Motor neuron (in vitro differentiated cells): ENCODE results near the gene SPINDOC. TPM values are rescaled to one million over a fixed set of nuclear protein-coding genes. Genes with fewer than 3 reads are reported as not detected.
"Not testable (repeated sequence)": the region's sequence is repeated elsewhere in the genome, so short reads cannot be mapped to it uniquely, and the experiment has no call there.

ENCODE experiments used
- ATAC-seq, 8 experiments: fragments of 200-7000 bp; cut with Tn5 transposase; replicated peaks in 6 of 8; 2 replicates each; pipeline ENCODE4 v1.8.0; 2021; ENCODE audit warnings: mild to moderate bottlenecking in 8 of 8, moderate library complexity in 8 of 8
- H3K27ac ChIP-seq, 2 donors: fragments of 250-450 bp; sonication (Bioruptor Pico); 2 replicates each; pipeline ENCODE4 v1.9.0; 2021; ENCODE audit warnings: antibody characterized with exemption in 2 of 2, mild to moderate bottlenecking in 2 of 2, moderate library complexity in 1 of 2
- H3K4me1 ChIP-seq, 2 donors: fragments of 250-450 bp; sonication (Bioruptor Pico); replicated peaks in 1 of 2; 2 replicates each; pipeline ENCODE4 v1.6.1; 2021; ENCODE audit warnings: antibody characterized with exemption in 2 of 2, mild to moderate bottlenecking in 2 of 2, moderate library complexity in 1 of 2
- H3K4me3 ChIP-seq, 5 donors: fragments of 250-450 bp; sonication (Bioruptor Pico); 2 replicates each; pipeline ENCODE4 v1.9.0; 2021; ENCODE audit warnings: antibody characterized with exemption in 5 of 5, mild to moderate bottlenecking in 5 of 5, moderate library complexity in 4 of 5
- WGBS, 10 experiments: fragments of 450-650 bp; shearing (Covaris generic); methylation state at CpG; one replicate each; pipeline ENCODE4 v1.0.0; 2022; 5-methylcytosine and 5-hydroxymethylcytosine counted together
- in situ Hi-C, 9 experiments: fragments of 400-800 bp; cut with MboI; loops; one replicate each; pipeline ENCODE4 v1.15.0; 2021; ENCODE audit warnings: low sequenced_read_pairs in 9 of 9, low pct_unique_long_range_greater_than_20kb in 2 of 9; ENCODE audit not compliant: unreplicated experiment in 9 of 9
- total RNA-seq, 8 experiments: library from RNA; unstranded; fragments of 300-600 nt; gene quantifications; 2 replicates each; pipeline versions ENCODE4 v1.2.3 to v1.2.4, GENCODE V29; 2022

Gene SPINDOC
- total RNA-seq, 8 experiments from 2014 or later, result 16.6 to 61.5 (median 23.5) TPM

DNA sequence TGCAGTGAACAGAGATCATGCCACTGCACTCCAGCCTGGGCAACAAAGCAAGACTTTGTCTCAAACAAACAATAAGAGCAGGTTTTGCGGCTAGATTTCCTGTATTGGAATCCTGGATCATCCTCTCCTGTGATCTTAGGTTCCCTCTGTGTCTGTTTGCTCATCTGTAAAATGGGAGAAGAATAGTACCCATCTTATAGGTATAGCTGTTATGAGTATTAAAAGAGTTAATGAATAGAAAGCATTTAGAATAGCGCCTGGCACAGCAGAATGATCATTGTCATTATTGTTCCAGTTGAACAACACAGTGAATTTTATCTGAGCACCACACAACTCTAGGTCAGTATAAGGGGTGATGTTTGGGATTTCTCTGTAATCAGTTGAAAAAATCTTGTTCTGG is 36.4 kb downstream of the SPINDOC start:
- in situ Hi-C loops, result loop anchor here in 8 of 9 experiments (25.0 kb wide), 3 partner anchors 88 to 313 kb away; partner anchors contain the start of genes MACROD1 (in 7 of the 8), NAA40 (in 2 of the 8) and COX8A (in 1 of the 8)
- Histone ChIP-seq H3K4me3 (no peak overlapping the region), H3K4me1 (peaks cover 4 to 16% of the 10 kb centered on the region in 2 donors), H3K27ac (no peak overlapping the region)
- no peak for ATAC-seq
- 77 to 100% (median 100%) methylated on average over 1 to 2 of the region's 2 CpGs; no CpG with 5 or more reads in 4 of the 10 experiments for WGBS, 10 experiments

- in situ Hi-C loops, result no loop called here
- peaks cover 0 to 8% of the 10 kb centered on the region in 2 donors for H3K4me1 ChIP-seq
- WGBS, 10 experiments, result 82 to 100% (median 95%) methylated on average over 3 to 5 of the region's 5 CpGs; no CpG with 5 or more reads in 1 of the 10 experiments
- ATAC-seq, result no peak
- H3K4me3 ChIP-seq, result no peak overlapping the region
- H3K27ac ChIP-seq, result no peak overlapping the region
These were observed 37.7 kb downstream of the SPINDOC start for GRCh38 chr11:63850920-63851319.

GRCh38 chr11:63851364-63851763 is 38.1 kb downstream of the SPINDOC start:
- no peak for ATAC-seq
- 37 to 77% (median 64%) methylated on average over 2 of the region's 2 CpGs for WGBS, 10 experiments
- peaks cover 0 to 8% of the 10 kb centered on the region in 2 donors for H3K4me1 ChIP-seq
- H3K4me3 ChIP-seq, result no peak overlapping the region
- H3K27ac ChIP-seq, result no peak overlapping the region
- in situ Hi-C loops, result no loop called here

GRCh38 chr11:63853476-63853875 is 40.2 kb downstream of the SPINDOC start:
- peaks cover 0 to 8% of the 10 kb centered on the region in 2 donors for H3K4me1 ChIP-seq
- WGBS, 10 experiments, result 82 to 100% (median 96%) methylated on average over 1 to 3 of the region's 3 CpGs
- in situ Hi-C loops, result no loop called here
- no peak overlapping the region for H3K27ac ChIP-seq
- no peak for ATAC-seq
- H3K4me3 ChIP-seq, result no peak overlapping the region

- no peak for ATAC-seq
- Histone ChIP-seq H3K4me1 (peaks cover 0 to 8% of the 10 kb centered on the region in 2 donors), H3K27ac (no peak overlapping the region), H3K4me3 (no peak overlapping the region)
- in situ Hi-C loops, result no loop called here
- 43 to 95% (median 66%) methylated on average over 2 to 4 of the region's 4 CpGs; no CpG with 5 or more reads in 6 of the 10 experiments for WGBS, 10 experiments
These were observed 41.4 kb downstream of the SPINDOC start for GRCh38 chr11:63854696-63855095.

- no peak for ATAC-seq
- Histone ChIP-seq H3K4me1 (peaks cover 0 to 8% of the 10 kb centered on the region in 2 donors), H3K27ac (no peak overlapping the region), H3K4me3 (no peak overlapping the region)
- in situ Hi-C loops, result no loop called here
- 50 to 100% (median 89%) methylated on average over 1 to 2 of the region's 2 CpGs; no CpG with 5 or more reads in 1 of the 10 experiments for WGBS, 10 experiments
These were observed 42.7 kb downstream of the SPINDOC start for GRCh38 chr11:63855975-63856374.

DNA sequence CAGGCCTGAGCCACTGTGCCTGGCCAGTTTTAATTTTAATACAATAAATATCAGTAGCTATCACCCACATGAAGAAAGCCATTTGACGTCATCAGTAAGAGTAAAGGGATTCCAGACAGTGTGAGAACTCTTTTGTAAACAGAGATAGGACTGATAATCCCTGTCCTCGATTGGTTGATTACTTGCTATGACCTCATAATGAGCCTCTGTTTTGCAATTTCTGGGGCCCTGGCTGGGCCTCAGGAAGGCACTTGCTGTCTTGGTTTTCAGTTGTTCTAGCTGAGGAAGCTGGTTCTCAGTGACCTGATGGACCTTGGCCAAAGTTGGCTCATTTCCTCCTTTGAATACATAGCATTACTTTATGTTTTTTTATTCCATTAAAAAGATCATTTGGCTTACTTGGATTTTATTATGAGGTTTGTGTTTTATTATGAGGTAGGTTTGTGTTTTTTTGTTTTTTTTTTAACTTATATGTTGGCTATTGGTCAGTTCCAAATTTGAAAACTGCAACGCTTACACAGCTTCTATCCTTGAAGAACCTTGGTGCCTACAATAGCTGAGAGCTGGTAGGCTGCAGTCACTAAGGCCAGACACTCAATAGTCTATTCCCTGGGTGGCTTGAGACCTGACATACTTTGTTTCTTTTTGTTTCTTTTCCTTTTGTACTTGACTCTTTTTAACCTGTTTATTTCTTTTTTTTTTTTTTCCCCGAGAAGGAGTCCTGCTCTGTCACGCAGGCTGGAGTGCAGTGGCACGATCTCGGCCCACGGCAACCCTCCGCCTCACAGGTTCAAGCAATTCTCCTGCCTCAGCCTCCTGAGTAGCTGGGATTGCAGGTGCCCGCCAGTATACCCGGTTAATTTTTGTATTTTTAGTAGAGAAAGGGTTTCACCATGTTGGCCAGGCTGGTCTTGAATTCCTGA is 45.6 kb downstream of the SPINDOC start:
- H3K4me3 ChIP-seq, result no peak overlapping the region
- peak in 2 of 8 experiments; percentile 29 to 31 for ATAC-seq
- 81 to 100% (median 90%) methylated on average over 1 to 10 of the region's 11 CpGs for WGBS, 10 experiments
- no peak overlapping the region for H3K27ac ChIP-seq
- H3K4me1 ChIP-seq, result no peaks in the 10 kb centered on the region
- in situ Hi-C loops, result no loop called here

DNA sequence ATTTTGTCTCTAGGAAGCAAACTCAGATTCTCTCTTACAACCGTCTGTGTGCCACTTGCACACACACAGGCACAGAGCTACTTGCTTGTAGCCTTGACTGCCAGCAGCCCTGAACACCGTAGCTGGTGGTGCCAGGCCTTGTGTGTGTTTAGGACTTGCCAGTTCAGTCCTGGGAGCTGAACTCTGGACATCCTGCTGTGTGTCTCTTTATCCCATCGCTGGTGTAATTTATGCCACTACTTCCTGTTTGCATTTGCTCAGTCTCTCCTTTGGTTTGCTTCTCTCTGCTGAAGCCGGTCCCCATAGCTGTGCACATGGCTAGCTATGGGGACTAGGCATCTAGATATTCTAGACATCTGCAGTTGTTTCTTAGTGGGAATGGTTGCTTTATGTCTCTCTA is 49.7 kb downstream of the SPINDOC start:
- in situ Hi-C loops, result no loop called here
- H3K4me1 ChIP-seq, result no peaks in the 10 kb centered on the region
- ATAC-seq, result peak in 2 of 8 experiments; percentile 27 to 87
- no peak overlapping the region for H3K27ac ChIP-seq
- WGBS, 10 experiments, result 46 to 100% (median 60%) methylated on average over 1 to 4 of the region's 4 CpGs; no CpG with 5 or more reads in 3 of the 10 experiments
- H3K4me3 ChIP-seq, result no peak overlapping the region

- H3K27ac ChIP-seq, in situ Hi-C loops, H3K4me1 ChIP-seq, H3K4me3 ChIP-seq, ATAC-seq: not testable (repeated sequence)
- WGBS, 10 experiments, result 88 to 100% (median 96%) methylated on average over 1 to 4 of the region's 6 CpGs; no CpG with 5 or more reads in 7 of the 10 experiments
These were observed 50.4 kb downstream of the SPINDOC start for GRCh38 chr11:63863620-63864019.

DNA sequence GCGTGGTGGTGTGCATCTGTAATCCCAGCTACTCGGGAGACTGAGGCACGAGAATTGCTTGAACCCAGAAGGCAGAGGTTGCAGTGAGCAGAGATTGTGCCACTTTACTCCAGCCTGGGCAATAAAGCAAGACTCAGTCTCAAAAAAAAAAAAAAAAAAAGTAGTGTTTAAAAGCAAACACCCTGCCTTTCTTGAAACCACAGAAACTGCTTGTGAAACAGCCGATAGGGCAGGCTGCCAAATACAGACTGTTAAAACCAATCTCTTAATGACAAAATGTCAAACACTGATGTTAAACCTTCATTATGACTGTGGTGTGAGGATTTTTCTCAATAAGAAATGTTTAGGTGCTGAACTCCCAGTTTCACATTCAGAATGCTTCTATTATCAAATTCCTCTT is 53.0 kb downstream of the SPINDOC start:
- in situ Hi-C loops, result no loop called here
- Histone ChIP-seq H3K27ac (no peak overlapping the region), H3K4me1 (no peaks in the 10 kb centered on the region), H3K4me3 (no peak overlapping the region)
- 17 to 100% (median 78%) methylated on average over 1 to 4 of the region's 4 CpGs; no CpG with 5 or more reads in 2 of the 10 experiments for WGBS, 10 experiments
- ATAC-seq, result peak in 1 of 8 experiments; percentile 25

DNA sequence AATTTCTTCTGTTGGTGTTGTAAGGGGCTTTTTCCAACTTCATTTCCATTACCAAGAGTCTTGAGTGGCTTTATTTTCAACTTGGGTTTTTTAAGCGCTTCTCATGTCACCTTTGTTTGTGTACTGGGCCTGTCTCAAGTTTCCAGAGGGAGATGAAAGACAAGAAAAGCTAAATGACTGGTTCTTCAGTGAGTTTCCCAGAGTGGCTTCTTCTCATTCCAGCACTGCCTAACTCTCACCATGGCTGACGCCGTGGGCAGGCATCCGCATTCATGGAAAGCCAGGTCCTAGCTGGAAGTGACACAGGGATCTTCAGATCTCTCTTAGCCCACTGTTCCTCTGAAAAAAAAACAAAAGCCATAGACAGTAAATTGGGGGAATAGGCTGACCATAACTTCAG is 54.3 kb downstream of the SPINDOC start:
- H3K4me3 ChIP-seq, result no peak overlapping the region
- WGBS, 10 experiments, result 86 to 100% (median 100%) methylated on average over 1 to 4 of the region's 4 CpGs; no CpG with 5 or more reads in 4 of the 10 experiments
- peaks cover 2 to 8% of the 10 kb centered on the region in 2 donors for H3K4me1 ChIP-seq
- no peak for ATAC-seq
- H3K27ac ChIP-seq, result no peak overlapping the region
- in situ Hi-C loops, result no loop called here

GRCh38 chr11:63868399-63869064 is 55.3 kb downstream of the SPINDOC start:
- peaks cover 2 to 9% of the 10 kb centered on the region in 2 donors for H3K4me1 ChIP-seq
- WGBS, 10 experiments, result 0 to 100% (median 80%) methylated on average over 1 to 4 of the region's 9 CpGs; no CpG with 5 or more reads in 1 of the 10 experiments
- no peak overlapping the region for H3K4me3 ChIP-seq
- no peak for ATAC-seq
- in situ Hi-C loops, result no loop called here
- no peak overlapping the region for H3K27ac ChIP-seq

- WGBS, 10 experiments, result 0 to 100% (median 85%) methylated on average over 1 to 3 of the region's 7 CpGs; no CpG with 5 or more reads in 4 of the 10 experiments
- Histone ChIP-seq H3K27ac (no peak overlapping the region), H3K4me1 (peaks cover 2 to 9% of the 10 kb centered on the region in 2 donors), H3K4me3 (no peak overlapping the region)
- peak in 2 of 8 experiments; percentile 21 to 54 for ATAC-seq
- in situ Hi-C loops, result no loop called here
These were observed 55.9 kb downstream of the SPINDOC start for GRCh38 chr11:63869171-63869591.
